HFFc6 (cell line): ENCODE measurements around the gene PFKFB4. TPM values are rescaled to one million over a fixed set of nuclear protein-coding genes. Genes with fewer than 3 reads are reported as not detected.

Source experiments
- DNase-seq: peaks from one replicate; pipeline ENCODE4 v3.0.0-alpha.2; 2018
- H3K27ac Mint-ChIP-seq: 2 replicates; pipeline ENCODE4 v1.8.0; 2020; ENCODE audit warnings: mild to moderate bottlenecking, mixed read lengths
- H3K27me3 Mint-ChIP-seq: 2 replicates; pipeline ENCODE4 v1.8.0; 2021; ENCODE audit warnings: mild to moderate bottlenecking, moderate library complexity, mixed read lengths; ENCODE audit not compliant: insufficient read depth
- H3K36me3 Mint-ChIP-seq: 2 replicates; pipeline ENCODE4 v1.8.0; 2021; ENCODE audit warnings: low read depth, mixed read lengths
- H3K4me1 Mint-ChIP-seq: 2 replicates; pipeline ENCODE4 v1.8.0; 2020; ENCODE audit warnings: low read depth, mixed read lengths
- H3K4me3 Mint-ChIP-seq: 2 replicates; pipeline ENCODE4 v1.8.0; 2020; ENCODE audit warnings: mild to moderate bottlenecking, moderate library complexity, mixed read lengths
- H3K9me3 Mint-ChIP-seq: 2 replicates; pipeline ENCODE4 v1.8.0; 2020; ENCODE audit warnings: mild to moderate bottlenecking, mixed read lengths
- long read RNA-seq: library from polyadenylated mRNA; unstranded; transcript quantifications from one replicate; pipeline ENCODE4 v2.0.0, GENCODE V29; 2019
- total RNA-seq, 6 experiments: library from RNA; stranded (reverse); fragmentation: NEBNext Ultra II Directional; extraction: Animal tissue kit (Norgen Biotek cat#: 25700); gene quantifications; 2 replicates in 1 of 6; 3 replicates in 5 of 6; pipeline ENCODE4 v1.2.3, GENCODE V29; 2021
- TF ChIP-seq, protein P1 (sequence below): fragments of 200-600 bp; sonication (generic); IDR thresholded peaks from 2 replicates; pipeline ENCODE4 v1.5.0; 2021; ENCODE audit warnings: antibody characterized with exemption, mild to moderate bottlenecking

PFKFB4 gene
- total RNA-seq: 10 to 100 TPM in 1 of 6 experiments, 1 to 10 TPM in 5; 7.5 to 10.5 (median 8.9) TPM
- long read RNA-seq, transcript PFKFB4-201 (14 exons, 3,586 nt): major isoform, 8 of 11 reads
- long read RNA-seq, partial matches to known transcripts: 3 of 11 reads
- long read RNA-seq, other reads (novel, unspliced or antisense): 0 of 11 reads

DNA sequence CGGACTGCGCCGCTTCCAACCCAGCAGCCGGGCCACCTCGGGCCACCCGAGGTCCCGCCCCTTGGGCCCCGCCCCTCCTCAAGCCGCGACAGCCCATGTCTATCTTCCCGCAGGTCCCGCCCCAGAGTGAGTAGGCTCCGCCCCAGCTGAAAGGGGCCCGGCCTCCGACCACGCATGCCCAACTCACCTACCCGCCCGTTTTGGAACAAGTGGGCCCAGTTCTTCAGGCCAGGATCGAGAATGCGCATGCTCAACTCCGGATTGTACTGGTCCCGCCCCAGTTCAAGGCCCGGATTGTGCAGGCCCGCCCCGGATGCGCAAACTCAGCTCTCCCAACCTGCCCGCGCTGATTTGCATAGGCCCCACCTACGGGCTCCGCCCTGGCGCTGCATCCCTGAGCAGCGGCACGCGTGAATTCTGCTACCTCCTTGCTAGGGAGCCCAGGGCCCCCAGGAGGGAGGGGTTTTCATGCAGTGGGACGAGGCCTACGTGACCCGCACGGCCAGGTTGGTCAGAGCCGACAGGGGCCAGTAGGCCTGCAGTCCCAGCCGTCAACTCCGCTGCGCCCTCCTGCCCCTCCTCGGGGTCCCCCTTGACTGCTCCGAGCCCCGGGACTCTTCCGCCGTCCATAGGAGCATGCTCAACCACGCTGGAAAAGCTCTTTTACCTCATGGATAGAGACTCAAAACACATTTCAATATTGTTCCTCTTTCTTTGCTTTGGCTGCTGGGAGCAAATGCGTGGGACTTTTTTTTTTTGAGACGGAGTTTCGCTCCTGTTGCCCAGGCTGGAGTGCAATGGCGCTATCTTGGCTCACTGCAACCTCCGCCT is at the start of gene PFKFB4:
TSS of gene PFKFB4 (minus strand) at position 8 of the 831 bp plus-strand sequence. CDS start 26 bp downstream, outside the sequence.
- Mint-ChIP-seq H3K27ac (peak within 1 kb of the TSS; percentile 69), H3K27me3 (peaks cover 10% of the 10 kb centered on the region), H3K36me3 (peaks cover 4% of the 10 kb centered on the region; the same call in 1 of the 2 replicates), H3K4me1 (peaks cover 54% of the 10 kb centered on the region), H3K4me3 (peak within 1 kb of the TSS; percentile 84), H3K9me3 (no peaks in the 10 kb centered on the region; the same call in 1 of the 2 replicates)
- TF ChIP-seq, protein P1, sequence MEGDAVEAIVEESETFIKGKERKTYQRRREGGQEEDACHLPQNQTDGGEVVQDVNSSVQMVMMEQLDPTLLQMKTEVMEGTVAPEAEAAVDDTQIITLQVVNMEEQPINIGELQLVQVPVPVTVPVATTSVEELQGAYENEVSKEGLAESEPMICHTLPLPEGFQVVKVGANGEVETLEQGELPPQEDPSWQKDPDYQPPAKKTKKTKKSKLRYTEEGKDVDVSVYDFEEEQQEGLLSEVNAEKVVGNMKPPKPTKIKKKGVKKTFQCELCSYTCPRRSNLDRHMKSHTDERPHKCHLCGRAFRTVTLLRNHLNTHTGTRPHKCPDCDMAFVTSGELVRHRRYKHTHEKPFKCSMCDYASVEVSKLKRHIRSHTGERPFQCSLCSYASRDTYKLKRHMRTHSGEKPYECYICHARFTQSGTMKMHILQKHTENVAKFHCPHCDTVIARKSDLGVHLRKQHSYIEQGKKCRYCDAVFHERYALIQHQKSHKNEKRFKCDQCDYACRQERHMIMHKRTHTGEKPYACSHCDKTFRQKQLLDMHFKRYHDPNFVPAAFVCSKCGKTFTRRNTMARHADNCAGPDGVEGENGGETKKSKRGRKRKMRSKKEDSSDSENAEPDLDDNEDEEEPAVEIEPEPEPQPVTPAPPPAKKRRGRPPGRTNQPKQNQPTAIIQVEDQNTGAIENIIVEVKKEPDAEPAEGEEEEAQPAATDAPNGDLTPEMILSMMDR: peak; percentile 49
- peak; percentile 99 for DNase-seq

DNA sequence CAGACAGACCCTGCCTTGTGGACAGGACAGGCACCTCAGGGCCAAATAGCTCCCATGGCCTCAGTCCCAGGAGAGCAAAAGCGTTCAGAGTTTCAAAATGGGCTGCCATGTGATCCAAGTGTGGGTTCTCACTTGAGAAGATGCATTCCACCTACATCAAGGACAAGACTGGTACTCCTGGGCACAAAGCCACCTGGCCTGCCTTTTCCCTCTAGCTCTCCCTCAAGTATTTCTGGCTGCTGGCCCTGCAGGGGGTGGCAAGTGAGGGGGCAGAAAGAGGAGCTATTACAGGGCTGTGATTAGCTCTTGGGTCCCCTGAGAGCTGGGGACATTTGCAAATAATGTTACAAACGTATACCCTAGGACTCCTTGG is 45.0 kb upstream of the PFKFB4 start:
- no peaks in the 10 kb centered on the region for H3K9me3 Mint-ChIP-seq
- peaks cover 45% of the 10 kb centered on the region for H3K4me1 Mint-ChIP-seq
- TF ChIP-seq, protein P1: no peak
- no peak overlapping the region for H3K4me3 Mint-ChIP-seq
- H3K36me3 Mint-ChIP-seq: peaks cover 36% of the 10 kb centered on the region
- no peak for DNase-seq
- peaks cover 2% of the 10 kb centered on the region for H3K27me3 Mint-ChIP-seq
- no peak overlapping the region for H3K27ac Mint-ChIP-seq

DNA sequence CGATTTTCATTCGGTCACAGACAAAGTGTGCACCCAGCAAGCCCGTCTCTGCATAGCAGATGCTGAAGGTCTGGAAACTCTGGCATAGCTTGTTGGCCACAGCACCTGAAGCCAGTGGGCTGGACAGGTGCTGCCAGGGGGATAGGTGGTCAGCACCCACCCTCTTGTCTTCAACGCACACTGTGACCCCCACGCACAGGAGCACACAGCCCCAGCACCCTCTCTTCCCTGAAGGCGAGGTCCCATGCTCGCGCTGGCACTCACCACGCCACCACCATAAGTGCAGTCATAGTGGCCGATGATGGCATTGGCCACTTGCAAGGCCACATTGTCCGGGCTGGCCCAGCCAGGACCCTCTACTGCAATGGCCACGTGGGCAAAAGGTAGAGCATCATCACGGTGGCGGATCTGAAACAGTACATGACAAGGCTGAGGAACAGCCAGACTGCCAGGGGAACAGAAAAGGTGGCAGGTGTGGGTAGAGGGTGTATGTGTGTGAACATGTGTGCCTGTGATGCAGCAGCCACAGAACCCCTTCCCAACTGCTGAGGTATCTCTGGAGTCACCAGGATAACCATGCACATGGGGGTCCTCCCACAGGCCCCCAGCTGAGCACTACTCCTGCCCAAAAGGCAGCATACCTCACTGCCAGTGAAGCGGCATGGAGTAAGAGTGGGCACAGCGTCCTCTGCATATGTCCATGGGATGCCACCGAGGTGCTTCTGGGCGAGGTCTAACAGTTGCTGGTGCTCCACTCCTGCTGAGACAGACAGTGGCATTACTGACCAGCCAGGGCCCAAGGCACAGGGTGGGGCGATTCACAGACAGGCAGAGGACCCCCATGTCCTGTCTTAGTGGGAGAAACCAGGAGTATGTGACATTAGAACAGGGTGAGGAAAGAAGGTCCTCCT is 44.4 kb upstream of the PFKFB4 start:
- Mint-ChIP-seq H3K4me3 (no peak overlapping the region), H3K27ac (peak overlapping the region; percentile 93; the same call in 1 of the 2 replicates), H3K27me3 (peaks cover 2% of the 10 kb centered on the region), H3K36me3 (peaks cover 36% of the 10 kb centered on the region), H3K4me1 (peaks cover 51% of the 10 kb centered on the region), H3K9me3 (no peaks in the 10 kb centered on the region)
- TF ChIP-seq, protein P1: no peak
- no peak for DNase-seq

DNA sequence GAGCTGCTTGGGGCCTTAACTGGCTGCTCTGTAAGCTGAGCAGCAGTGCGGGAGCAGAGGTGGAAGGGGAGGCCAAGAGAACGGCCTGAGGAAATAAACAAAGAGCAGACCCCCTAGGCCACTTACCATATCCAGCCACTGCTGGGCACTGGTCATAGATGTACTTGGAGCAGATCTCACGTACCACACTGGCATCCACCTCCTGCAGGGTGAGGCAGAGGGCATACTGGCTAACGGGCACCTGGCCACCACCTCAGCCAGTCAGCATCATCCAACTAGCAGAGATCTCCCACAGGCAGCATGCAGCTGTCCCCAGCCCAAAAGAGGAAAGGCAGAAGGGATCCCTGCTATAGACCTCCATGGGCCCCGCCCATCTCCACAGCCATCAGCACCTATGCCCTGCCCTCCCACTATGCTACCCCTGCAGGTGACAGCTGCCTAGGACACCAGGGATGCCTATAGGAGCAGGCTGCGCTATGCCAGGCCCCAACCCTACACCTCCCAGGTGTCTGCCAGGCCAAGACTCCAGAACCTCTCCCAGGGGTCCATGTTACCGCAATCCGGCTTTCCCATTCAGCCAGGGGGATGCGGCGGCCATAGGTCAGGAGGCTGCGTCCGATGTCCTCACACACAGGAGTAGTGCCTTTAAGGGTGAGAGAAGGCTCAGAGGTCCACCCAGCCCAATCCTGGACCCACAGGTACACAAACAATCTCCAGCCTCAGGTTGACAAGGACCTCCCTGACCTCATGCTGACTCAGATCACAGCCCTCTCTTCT is 43.1 kb upstream of the PFKFB4 start:
- H3K4me3 Mint-ChIP-seq: peak overlapping the region; percentile 82
- peaks cover 58% of the 10 kb centered on the region for H3K4me1 Mint-ChIP-seq
- DNase-seq: no peak
- peak overlapping the region; percentile 93 for H3K27ac Mint-ChIP-seq
- H3K27me3 Mint-ChIP-seq: peaks cover 2% of the 10 kb centered on the region
- TF ChIP-seq, protein P1: no peak
- H3K9me3 Mint-ChIP-seq: no peaks in the 10 kb centered on the region
- H3K36me3 Mint-ChIP-seq: peaks cover 36% of the 10 kb centered on the region
